ENCODE measurements around the gene KPNB1.

Gene KPNB1

DNA sequence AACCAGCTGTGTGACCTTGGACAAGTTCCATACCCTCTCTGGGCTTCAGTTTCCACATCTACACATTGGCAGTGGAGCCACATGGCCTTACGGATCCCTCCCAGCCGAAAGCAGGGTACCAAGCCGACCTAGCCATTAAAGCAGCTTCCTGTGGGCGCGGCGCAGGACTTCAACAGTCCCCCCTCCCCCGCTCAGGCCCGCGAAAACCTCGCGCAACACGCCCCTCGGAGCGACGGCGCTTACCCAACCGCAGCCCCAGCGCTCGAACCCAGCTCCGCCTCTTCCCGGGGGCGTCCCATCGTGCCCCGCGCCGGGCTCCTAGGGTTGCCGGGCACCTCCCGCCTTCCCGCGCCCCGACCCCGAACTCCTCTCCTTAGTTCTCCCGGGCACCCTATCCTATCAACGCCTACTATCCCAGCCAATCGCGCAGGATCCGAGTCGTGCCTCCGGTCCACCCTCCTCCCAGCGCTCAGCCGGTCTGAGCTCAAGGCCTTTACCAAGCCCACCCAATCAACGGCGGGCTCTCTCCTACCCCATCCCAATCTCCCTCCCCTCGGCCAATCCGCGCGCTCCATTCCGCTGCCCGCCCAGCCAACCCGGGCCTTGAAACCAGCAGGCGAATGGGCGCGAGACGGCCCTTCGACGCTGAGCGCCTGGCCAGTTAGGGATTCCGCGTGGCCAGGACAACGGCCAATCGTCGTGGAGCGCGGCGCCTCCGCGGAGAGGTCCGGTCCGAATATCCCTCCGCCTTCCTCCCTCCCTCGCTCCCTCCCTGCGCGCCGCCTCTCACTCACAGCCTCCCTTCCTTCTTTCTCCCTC, at the start of gene KPNB1:
TSS of gene KPNB1 (plus strand) at position 767 of the 819 bp plus-strand sequence. CDS start 326 bp downstream, outside the sequence.
- DNase-seq (ENCODE audit: low read depth in 2 of 2, low spot score in 1 of 2): peak; percentile 91 to 94

- DNase-seq (ENCODE audit: low read depth in 2 of 2, low spot score in 1 of 2): no peak
These were observed 45.7 kb upstream of the KPNB1 start for GRCh38 chr17:47603830-47604597.

DNA sequence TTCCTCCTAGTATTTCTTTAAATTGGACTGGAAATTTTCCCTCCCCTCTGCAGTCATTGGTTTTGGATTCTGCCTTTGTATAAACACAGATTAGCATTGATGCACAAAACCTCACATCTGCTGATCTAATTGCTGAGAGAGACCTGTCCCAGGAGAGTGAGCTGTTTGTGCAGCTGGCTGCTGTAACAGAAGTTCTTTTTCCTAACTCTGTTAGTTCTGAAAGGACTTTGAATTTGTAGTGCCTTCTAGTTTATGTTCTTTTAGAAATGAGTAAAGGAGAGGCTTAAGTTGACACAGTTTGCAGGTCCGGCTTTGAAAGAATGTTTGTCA, 45.2 kb upstream of the KPNB1 start:
- no peak for DNase-seq (ENCODE audit: low read depth in 2 of 2, low spot score in 1 of 2)

DNA sequence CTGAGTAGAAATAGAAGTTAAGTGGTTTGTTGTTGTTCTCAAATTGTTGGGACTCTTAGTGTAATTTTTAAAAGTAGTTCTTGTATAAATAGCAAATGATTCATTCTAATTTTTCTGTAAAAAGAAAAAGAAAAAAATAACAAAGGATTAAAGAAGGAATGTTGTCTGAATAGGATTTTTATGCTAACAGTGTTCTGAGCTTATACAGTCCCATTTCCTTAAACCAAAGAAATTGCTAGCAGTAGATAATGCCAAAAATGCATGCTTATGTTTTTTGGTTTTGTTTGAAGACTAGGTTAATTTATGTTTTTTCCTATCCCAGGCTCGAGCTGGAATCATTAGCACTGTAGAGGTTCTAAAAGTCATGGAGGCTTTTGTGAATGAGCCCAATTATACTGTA, 44.7 kb upstream of the KPNB1 start:
- DNase-seq (ENCODE audit: low read depth in 2 of 2, low spot score in 1 of 2): no peak

DNA sequence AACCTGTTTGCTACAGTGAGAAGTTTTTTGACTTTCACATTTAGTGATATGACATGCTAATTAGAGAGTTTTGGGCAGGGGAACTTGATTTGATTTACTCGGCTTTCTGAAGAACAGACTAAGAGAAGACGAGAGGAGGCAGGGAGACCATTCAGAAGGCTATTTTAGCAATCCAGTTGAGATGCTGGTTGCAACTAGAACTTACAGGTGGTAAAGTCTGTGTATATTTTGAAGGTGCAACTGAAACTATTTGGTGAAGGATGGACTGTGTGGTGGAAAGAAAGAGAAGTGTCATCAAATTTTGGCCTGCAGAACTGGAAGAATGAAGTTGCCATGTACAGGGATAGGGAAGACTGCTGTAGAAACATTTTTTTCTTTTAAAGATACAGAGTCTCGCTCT, 42.2 kb upstream of the KPNB1 start:
- DNase-seq (ENCODE audit: low read depth in 2 of 2, low spot score in 1 of 2): no peak

DNA sequence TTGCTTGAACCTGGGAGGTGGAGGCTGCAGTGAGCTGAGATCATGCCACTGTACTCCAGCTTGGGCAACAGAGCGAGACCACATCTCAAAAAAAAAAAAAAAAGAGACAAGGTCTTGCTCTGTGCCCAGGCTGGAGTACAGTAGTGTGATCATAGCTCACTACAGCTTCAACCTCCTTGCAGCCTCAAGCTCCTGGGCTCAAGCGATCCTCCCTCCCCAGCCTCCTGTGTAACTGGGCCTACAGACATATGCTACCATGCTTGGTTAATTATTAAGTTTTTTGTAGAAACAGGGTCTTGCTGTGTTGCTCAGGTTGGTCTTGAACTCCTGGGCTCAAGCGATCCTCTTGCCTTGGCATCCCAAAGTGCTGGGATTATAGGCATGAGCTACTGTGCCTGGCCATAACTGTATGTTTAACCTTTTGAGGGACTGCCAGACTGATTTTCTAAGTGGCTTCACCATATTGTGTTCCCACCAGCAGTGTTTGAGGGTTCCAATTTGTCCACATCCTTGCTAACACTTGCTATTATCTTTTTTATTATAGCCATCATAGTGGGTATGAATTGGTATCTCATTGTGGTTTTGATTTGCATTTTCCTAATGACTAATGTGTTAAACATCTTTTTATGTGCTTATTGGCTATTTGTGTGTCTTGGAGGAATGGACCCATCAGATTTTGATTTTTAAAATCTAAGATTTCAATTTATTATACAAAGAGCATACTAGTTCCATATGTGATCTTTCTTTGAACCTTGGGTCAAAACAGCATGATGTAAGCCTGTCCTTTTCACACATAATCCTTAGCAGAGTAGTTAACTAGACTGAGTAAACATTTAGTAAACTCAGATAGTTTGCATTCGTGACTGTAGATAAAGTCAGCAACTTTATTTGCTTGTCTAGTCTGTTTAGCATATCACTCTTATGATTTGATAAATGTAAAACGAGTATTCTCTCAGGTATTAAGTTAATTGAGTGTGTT, 38.1 kb upstream of the KPNB1 start:
- DNase-seq (ENCODE audit: low read depth in 2 of 2, low spot score in 1 of 2): no peak

GRCh38 chr17:47615766-47616424, 33.8 kb upstream of the KPNB1 start:
- no peak for DNase-seq (ENCODE audit: low read depth in 2 of 2, low spot score in 1 of 2)

DNA sequence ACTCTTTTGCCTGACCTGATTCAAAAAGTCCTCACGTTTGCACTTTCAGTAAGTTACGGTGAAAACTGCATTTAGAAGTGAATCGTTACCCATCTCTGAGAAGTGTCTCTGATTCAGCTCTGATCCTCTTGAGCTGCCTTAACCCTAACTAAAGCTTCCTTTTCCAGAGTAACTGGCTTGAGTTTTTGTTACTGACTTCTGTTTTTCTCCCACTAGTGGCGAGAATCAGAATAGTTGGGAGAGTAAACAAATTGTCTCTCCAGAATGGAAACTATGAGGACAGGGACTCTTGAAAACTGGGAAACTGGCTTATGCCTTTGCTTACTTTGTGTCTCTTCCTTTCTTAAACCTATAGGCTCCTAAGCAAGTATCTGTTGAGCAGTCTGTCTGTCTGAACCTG, 31.3 kb upstream of the KPNB1 start:
- DNase-seq (ENCODE audit: low read depth in 2 of 2, low spot score in 1 of 2): no peak

DNA sequence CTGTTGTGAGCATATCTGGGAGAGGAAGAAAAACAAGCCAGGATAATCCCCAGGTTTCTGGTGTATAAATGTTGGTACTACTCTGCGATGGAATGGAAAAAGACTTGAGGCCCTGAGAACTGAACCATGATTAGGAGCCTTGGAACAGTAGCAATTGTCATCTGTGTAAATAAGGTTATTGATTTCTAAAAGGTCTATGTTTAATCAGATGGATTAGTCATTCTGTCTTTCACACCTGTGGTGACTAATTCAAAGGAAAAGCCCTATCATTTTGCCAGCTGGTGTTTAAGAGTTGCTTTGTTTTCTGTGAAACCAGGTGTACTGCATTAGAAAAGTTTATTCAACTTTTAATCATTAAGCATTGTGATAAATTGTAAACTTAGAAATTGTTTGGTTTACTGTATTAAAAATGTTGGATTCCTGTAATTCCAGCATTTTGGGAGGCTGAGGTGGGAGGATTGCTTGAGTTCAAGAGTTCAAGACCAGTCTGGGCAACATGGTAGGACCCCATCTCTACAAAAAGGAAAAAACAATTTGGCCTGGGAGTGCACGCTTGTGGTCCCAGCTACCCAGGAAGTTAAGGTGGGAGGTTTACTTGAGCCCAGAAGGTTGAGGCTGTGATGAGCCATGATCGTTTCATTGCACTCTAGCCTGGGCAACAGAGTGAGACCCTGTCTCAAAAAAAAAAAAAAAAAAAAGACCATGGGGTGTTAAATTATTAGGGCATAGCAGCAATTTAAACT, 29.0 kb upstream of the KPNB1 start:
- DNase-seq (ENCODE audit: low read depth in 2 of 2, low spot score in 1 of 2): no peak

DNA sequence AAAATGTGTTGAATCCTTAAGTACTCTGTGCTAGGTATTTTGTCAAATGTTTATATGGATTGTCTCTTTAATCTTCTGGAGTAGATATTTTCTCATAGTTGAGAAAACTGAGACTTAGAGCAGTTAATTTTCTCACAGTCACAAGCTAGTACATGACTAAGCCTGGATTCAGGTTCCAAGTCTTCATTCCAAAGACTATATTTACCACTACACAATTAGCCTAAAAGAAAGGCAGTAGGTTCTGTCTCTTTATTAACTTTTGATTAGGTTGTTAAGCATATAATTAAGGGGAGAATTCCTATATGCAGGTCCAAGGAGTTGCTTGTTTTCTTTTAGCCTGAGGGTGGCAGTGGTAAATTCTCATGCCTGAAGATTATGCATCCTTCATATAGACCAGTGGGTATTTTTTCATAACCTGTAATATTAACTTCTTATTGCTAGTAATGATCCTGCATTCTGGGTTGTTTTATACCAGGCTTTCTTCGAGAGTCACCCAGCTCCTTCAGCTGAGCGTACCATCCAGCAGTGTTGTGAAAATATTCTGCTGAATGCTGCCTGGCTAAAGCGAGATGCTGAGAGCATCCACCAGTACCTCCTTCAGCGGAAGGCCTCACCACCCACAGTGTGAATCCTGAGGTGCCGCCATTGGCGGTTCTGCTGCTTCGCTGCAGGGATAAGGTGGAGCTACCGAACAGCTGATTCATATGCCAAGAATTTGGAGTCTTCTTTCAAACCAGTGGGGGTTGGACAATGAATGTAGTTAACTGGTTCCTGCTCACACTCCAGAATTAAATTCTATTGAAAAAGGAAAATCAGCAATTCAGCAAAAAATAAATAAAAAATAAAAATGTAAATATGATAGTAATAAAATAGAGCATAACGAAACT, 28.2 kb upstream of the KPNB1 start:
- DNase-seq (ENCODE audit: low read depth in 2 of 2, low spot score in 1 of 2): no peak

DNA sequence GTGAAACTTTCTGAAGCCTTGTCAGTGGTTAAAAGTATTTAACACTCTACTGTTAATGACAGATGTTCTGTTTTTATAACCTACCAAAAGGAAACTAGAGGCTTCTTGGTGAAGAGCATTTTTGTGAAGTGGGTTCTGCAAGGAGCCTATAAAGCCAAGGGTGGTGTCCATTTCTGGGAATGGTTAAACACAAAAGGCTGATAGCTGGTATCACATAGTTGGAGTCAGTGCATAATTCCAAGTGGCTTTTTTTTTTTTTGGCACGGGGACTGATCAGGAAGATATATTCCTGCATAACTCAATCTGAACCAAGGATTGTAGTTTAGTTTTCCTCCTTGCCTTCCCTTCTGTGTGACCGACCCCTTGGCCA, 27.6 kb upstream of the KPNB1 start:
- DNase-seq (ENCODE audit: low read depth in 2 of 2, low spot score in 1 of 2): no peak

- DNase-seq (ENCODE audit: low read depth in 2 of 2, low spot score in 1 of 2): no peak
These were observed 25.0 kb upstream of the KPNB1 start for GRCh38 chr17:47624727-47625068.

- no peak for DNase-seq (ENCODE audit: low read depth in 2 of 2, low spot score in 1 of 2)
These were observed 21.6 kb upstream of the KPNB1 start for GRCh38 chr17:47628014-47628566.

DNA sequence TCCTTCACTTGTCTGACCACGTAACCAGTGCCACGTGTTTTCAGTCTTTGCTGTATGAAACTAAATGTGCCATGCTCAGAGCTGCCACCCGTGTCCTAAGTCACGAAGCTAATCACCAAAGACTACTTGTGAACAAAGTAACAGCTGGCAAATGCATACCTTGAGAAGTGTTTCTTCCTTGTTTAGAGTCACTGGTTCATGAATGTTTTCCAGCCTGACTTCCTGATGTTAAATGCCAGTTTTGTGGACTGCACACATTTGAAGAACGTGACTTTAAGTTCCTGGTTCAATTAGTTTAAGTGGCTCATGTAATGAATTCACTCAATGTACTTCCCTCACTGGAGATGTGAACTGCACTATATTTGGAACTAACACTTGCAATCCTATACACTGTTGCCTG, 19.9 kb upstream of the KPNB1 start:
- DNase-seq (ENCODE audit: low read depth in 2 of 2, low spot score in 1 of 2): no peak

DNA sequence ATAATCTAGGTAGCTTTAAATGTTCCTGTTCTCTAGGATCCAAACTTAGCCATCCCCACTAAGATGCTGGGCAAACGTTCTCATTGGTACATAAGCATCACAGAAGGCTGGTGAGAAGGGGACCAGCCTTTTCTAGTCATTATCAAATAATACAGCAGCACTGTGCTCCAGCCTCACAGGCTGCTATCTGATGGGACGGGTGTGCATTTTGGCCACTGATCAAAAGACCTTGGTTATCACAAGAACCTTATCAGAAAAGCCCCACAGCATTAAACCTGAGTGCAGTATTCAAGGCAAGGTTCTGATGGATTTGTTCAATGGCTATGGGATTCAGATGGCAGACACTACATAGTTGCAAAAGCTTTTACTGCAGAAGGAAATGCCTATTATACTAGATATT, 19.1 kb upstream of the KPNB1 start:
- no peak for DNase-seq (ENCODE audit: low read depth in 2 of 2, low spot score in 1 of 2)

DNA sequence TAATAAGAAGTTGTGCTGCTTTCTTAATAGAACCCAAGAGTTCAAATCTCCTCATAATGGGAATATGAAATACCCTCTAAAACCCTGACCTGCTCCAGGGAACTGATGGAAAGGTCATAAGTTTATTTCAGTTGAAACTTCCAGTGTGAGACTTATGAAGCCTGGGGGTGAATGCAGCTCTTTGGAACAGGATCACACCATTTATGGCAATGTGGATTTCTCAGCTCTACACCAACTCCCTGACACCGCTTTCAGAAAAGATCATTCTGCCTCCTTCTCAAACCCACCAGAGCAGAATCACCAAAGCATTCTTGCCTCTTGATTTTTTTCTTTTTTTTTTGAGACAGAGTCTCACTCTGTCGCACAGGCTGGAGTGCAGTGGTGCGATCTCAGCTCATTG, 16.7 kb upstream of the KPNB1 start:
- DNase-seq (ENCODE audit: low read depth in 2 of 2, low spot score in 1 of 2): no peak

- no peak for DNase-seq (ENCODE audit: low read depth in 2 of 2, low spot score in 1 of 2)
These were observed 15.7 kb upstream of the KPNB1 start for GRCh38 chr17:47633996-47634395.

DNA sequence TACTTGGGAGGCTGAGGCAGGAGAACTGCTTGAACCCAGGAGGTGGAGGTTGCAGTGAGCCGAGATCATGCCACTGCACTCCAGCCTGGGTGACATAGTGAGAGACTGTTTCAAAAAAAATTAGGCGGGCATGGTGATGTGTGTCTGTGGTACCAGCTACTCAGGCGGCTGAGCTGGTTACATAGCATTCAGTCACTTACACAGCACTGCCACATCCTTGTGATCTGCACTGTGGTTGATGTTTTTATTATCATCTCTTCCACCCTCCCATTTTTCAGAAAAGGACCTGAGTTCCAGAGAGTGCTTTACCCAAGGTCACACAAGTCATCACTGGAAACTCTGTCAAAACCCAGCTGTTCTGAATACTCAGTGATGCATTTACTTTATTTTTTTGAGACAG, 14.8 kb upstream of the KPNB1 start:
- no peak for DNase-seq (ENCODE audit: low read depth in 2 of 2, low spot score in 1 of 2)

DNA sequence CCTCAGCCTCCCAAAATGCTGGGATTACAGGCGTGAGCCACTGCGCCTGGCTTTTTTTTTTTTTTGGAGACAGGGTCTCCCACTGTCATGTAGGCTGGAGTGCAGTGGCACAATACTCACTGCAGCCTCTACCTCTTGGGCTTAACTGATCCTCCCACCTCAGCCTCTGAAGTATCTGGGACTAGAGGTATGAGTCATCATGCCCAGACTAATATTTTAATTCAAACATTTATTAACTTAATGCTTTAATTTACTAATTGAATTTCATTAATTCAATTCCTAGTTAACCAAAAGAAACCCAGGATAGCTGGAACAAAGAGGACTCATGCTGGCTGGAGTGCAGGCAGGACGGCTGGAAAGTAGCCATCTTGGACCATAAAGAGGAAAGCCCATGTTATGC, 14.0 kb upstream of the KPNB1 start:
- no peak for DNase-seq (ENCODE audit: low read depth in 2 of 2, low spot score in 1 of 2)

Data from stimulated activated CD8-positive, alpha-beta memory T cell treated with anti-CD3 and anti-CD28 coated beads, Interleukin-4, amount 100 ng/mL, for 4 hours (primary cell).